SK-N-SH treated with all-trans-retinoic acid at 6 μM for 48 hours (cell line): Measurements from ENCODE around the gene AK4.

Experiments
- ARNTL ChIP-seq: fragments of 450-650 bp; formaldehyde crosslinking; IDR thresholded peaks from 2 replicates; pipeline ENCODE4 v1.5.0; 2020; ENCODE audit warnings: low read depth, mild to moderate bottlenecking, moderate library complexity, borderline replicate concordance
- CSDC2 ChIP-seq: fragments of 250-450 bp; sonication (Bioruptor Pico); IDR thresholded peaks from 2 replicates; pipeline ENCODE4 v1.5.0; 2020; ENCODE audit warnings: mild to moderate bottlenecking, moderate library complexity
- ISL1 ChIP-seq: fragments of 250-450 bp; sonication (Bioruptor Pico); IDR thresholded peaks from 2 replicates; pipeline ENCODE4 v2.1.2; 2022; ENCODE audit warnings: mild to moderate bottlenecking, moderate library complexity
- SNAI2 ChIP-seq: fragments of 250-450 bp; sonication (Bioruptor Pico); IDR thresholded peaks from 2 replicates; pipeline ENCODE4 v1.5.0; 2020; ENCODE audit warnings: mild to moderate bottlenecking, moderate library complexity
- ZC3H10 ChIP-seq: fragments of 250-450 bp; sonication (Bioruptor Pico); IDR thresholded peaks from 2 replicates; pipeline ENCODE4 v1.5.1; 2021; ENCODE audit warnings: mild to moderate bottlenecking, moderate library complexity

DNA sequence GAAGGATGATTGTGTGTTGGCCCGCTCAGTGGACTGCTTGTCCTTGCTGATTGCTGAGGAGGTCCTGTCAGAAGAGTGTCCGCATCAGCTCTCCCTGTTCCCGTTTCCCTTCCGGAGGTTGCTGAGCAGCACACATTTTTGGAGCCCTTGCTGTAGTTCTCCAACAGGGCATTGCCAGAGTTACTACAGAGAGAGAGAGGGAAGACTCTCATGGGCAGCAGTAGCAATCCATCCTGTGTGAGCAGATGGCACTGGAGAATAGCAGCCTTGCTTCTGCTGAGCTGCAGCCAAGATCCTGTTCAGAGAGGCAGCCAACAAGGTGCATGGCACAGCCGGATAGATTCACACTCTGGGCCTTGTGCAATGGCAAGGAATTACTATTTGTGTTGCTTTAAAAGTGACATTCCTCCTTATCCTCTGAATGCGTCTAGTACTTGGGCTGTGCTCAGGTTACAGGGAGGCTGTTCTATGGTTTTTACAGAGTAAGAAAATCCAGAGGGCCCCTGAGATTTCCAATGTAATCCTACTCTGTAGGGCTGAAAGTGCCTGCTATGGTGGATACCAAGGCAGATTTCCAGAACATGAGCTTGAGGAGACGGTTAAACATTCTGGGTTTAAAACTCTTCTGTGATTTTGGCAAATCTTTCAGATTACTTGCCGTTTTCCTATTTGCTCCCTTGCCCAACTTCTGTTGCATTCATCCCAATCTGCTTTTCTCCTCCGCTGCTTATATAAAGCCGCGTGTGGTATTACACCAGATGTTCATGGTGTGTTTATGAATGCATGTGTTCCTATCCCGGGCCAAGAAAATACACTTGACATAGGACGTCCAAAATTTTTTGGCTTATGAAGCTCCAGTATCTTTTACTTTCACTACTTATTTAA is 27.4 kb downstream of the AK4 start:
- no peak for TF ChIP-seq ARNTL (CRISPR knock-in tag)
- no peak for TF ChIP-seq ZC3H10 (CRISPR knock-in tag)
- no peak for TF ChIP-seq ISL1 (CRISPR knock-in tag)
- no peak for TF ChIP-seq SNAI2 (CRISPR knock-in tag)
- TF ChIP-seq CSDC2 (CRISPR knock-in tag): no peak
